Fibroblast of the aortic adventitia (primary cell): ENCODE results near the gene IL1RAPL2. TPM values are rescaled to one million over a fixed set of nuclear protein-coding genes. Genes with fewer than 3 reads are reported as not detected.

Experiments used
- DNase-seq: peaks from one replicate; pipeline ENCODE4 v3.0.0-alpha.2; 2010; ENCODE audit warnings: low read depth
- H3K4me3 ChIP-seq: 2 replicates; pipeline ENCODE4 v1.5.1; 2011; ENCODE audit warnings: low read depth, mild to moderate bottlenecking, control low read depth, low read length, moderate library complexity
- CTCF ChIP-seq: IDR thresholded peaks from 2 replicates; pipeline ENCODE4 v1.5.1; 2011; ENCODE audit warnings: mild to moderate bottlenecking, low read length, control low read depth, inconsistent platforms; ENCODE audit not compliant: insufficient read depth
- total RNA-seq: library from RNA; depleted of rRNA; stranded (reverse); fragments of >200 nt; gene quantifications from 2 replicates; pipeline ENCODE4 v1.2.3, GENCODE V29; 2012; ENCODE audit warnings: low replicate concordance

The IL1RAPL2 gene
- total RNA-seq, 1 donor: 0.27 TPM

- no peak for TF ChIP-seq CTCF
- peak; percentile 70 for DNase-seq
Measured at GRCh38 chrX:105564501-105564900, 998.5 kb downstream of the IL1RAPL2 start.

GRCh38 chrX:105565856-105566255, 999.9 kb downstream of the IL1RAPL2 start:
- no peak for TF ChIP-seq CTCF
- H3K4me3 ChIP-seq: no peak overlapping the region
- DNase-seq: no peak

More at GRCh38 chrX:105564501-105564900, 998.5 kb downstream of the IL1RAPL2 start:
- H3K4me3 ChIP-seq: no peak overlapping the region

- H3K4me3 ChIP-seq: no peak overlapping the region
- no peak for TF ChIP-seq CTCF
- no peak for DNase-seq
Measured at GRCh38 chrX:105567082-105567481, 1001.1 kb downstream of the IL1RAPL2 start.

GRCh38 chrX:105608745-105609144, 1042.7 kb downstream of the IL1RAPL2 start:
- H3K4me3 ChIP-seq: no peak overlapping the region
- no peak for DNase-seq
- TF ChIP-seq CTCF: no peak

GRCh38 chrX:105609530-105609929, 1043.5 kb downstream of the IL1RAPL2 start:
- no peak for TF ChIP-seq CTCF
- H3K4me3 ChIP-seq: no peak overlapping the region
- no peak for DNase-seq

GRCh38 chrX:105610411-105610810, 1044.4 kb downstream of the IL1RAPL2 start:
- TF ChIP-seq CTCF: no peak
- no peak for DNase-seq
- H3K4me3 ChIP-seq: no peak overlapping the region

GRCh38 chrX:105618393-105619101, 1052.5 kb downstream of the IL1RAPL2 start:
- TF ChIP-seq CTCF: no peak
- no peak overlapping the region for H3K4me3 ChIP-seq
- no peak for DNase-seq
